Measurements from ENCODE around the gene FOXP2.
"Not testable (repeated sequence)": the region's sequence is repeated elsewhere in the genome, so short reads cannot be mapped to it uniquely, and the experiment has no call there.

FOXP2 gene

DNA sequence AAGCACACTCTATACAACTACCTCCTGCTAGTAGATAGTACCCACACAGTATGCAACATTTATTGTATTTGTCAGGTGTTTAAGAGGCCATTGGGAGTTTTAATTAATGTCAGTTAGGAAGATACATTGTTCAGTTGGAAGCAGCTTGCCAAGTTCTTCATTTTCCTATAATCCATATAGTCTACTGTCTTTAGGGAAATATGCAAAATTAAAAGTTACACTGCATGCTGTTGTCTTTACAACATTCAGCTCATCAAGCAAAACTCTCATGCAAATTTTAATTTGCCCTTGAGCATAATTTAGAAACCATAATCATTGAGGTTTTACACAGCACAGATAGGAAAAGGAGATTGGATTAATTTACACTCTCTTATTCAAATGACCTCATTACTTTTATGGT is 17.4 kb downstream of the FOXP2 start:
- TF ChIP-seq CSDC2 (CRISPR knock-in tag; IDR thresholded peaks at IDR 0.05), result no peak
- no peak for TF ChIP-seq ZNF70 (CRISPR knock-in tag; IDR thresholded peaks at IDR 0.05)
- no peak for TF ChIP-seq RARB (CRISPR knock-in tag; IDR thresholded peaks at IDR 0.05)
- TF ChIP-seq ZNF8 (CRISPR knock-in tag; IDR thresholded peaks at IDR 0.05), result no peak
- TF ChIP-seq OSR1 (CRISPR knock-in tag; IDR thresholded peaks at IDR 0.05), result no peak
- no peak for TF ChIP-seq ZFP3 (CRISPR knock-in tag; IDR thresholded peaks at IDR 0.05)
- TF ChIP-seq ZFP30 (CRISPR knock-in tag; IDR thresholded peaks at IDR 0.05), result no peak
- TF ChIP-seq ISL1 (CRISPR knock-in tag; IDR thresholded peaks at IDR 0.05), result no peak
- TF ChIP-seq, protein P1, sequence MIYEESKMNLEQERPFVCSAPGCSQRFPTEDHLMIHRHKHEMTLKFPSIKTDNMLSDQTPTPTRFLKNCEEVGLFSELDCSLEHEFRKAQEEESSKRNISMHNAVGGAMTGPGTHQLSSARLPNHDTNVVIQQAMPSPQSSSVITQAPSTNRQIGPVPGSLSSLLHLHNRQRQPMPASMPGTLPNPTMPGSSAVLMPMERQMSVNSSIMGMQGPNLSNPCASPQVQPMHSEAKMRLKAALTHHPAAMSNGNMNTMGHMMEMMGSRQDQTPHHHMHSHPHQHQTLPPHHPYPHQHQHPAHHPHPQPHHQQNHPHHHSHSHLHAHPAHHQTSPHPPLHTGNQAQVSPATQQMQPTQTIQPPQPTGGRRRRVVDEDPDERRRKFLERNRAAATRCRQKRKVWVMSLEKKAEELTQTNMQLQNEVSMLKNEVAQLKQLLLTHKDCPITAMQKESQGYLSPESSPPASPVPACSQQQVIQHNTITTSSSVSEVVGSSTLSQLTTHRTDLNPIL (CRISPR knock-in tag; IDR thresholded peaks at IDR 0.05; ENCODE audit: low read depth), result no peak
- TF ChIP-seq ARNTL (CRISPR knock-in tag; IDR thresholded peaks at IDR 0.05; ENCODE audit: borderline replicate concordance, low read depth), result no peak
- no peak for TF ChIP-seq GLIS3 (CRISPR knock-in tag; IDR thresholded peaks at IDR 0.05)
- no peak for ATAC-seq

DNA sequence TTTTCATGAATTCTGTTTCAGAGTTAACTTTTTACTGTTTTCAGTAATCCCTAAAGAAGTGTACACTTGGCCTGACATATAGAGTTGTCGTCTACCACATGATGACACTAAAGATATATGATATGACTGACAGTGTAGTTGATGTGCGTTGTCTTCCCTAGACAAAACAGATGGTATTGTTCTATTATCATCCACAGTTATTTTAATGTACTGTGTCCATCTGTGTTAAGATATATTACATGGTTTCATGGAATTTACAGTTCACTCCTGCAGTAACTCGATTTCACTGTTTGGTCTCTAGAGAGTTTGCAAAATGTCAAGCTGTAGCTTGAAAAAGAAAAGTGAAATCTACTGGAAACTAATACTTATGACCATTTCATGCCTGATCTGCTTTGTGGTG is 18.1 kb downstream of the FOXP2 start:
- ATAC-seq, result no peak
- TF ChIP-seq ARNTL (CRISPR knock-in tag; IDR thresholded peaks at IDR 0.05; ENCODE audit: borderline replicate concordance, low read depth), result no peak
- no peak for TF ChIP-seq ZNF565 (CRISPR knock-in tag; conservative IDR thresholded peaks at IDR 0.05; ENCODE audit: low read depth)
- no peak for TF ChIP-seq RARB (CRISPR knock-in tag; IDR thresholded peaks at IDR 0.05)
- no peak for TF ChIP-seq ZNF70 (CRISPR knock-in tag; IDR thresholded peaks at IDR 0.05)
- TF ChIP-seq, protein P2, sequence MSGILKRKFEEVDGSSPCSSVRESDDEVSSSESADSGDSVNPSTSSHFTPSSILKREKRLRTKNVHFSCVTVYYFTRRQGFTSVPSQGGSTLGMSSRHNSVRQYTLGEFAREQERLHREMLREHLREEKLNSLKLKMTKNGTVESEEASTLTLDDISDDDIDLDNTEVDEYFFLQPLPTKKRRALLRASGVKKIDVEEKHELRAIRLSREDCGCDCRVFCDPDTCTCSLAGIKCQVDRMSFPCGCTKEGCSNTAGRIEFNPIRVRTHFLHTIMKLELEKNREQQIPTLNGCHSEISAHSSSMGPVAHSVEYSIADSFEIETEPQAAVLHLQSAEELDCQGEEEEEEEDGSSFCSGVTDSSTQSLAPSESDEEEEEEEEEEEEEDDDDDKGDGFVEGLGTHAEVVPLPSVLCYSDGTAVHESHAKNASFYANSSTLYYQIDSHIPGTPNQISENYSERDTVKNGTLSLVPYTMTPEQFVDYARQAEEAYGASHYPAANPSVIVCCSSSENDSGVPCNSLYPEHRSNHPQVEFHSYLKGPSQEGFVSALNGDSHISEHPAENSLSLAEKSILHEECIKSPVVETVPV (CRISPR knock-in tag; IDR thresholded peaks at IDR 0.05), result no peak
- TF ChIP-seq ZFP3 (CRISPR knock-in tag; IDR thresholded peaks at IDR 0.05), result no peak
- no peak for TF ChIP-seq CSDC2 (CRISPR knock-in tag; IDR thresholded peaks at IDR 0.05)
- TF ChIP-seq ZNF8 (CRISPR knock-in tag; IDR thresholded peaks at IDR 0.05), result no peak
- TF ChIP-seq TOX (CRISPR knock-in tag; IDR thresholded peaks at IDR 0.05; ENCODE audit: borderline replicate concordance), result no peak
- TF ChIP-seq ZC3H10 (CRISPR knock-in tag; IDR thresholded peaks at IDR 0.05), result no peak

DNA sequence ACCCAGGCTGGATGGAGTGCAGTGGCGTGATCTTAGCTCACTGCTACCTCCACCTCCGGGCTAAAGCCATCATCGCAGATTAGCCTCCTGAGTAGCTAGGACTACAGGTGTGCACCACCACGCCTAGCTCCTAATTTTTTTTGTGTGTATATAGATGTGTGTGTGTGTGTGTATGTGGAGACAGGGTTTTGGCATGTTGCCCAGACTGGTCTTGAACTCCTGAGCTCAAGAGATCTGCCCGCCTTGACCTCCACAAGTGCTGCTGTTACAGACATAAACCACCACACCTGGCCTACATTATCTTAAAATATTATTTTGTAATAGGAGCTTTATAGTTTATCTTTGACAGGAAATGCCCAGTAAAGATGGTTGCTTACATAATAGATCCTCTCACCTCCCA is 25.0 kb downstream of the FOXP2 start:
- no peak for TF ChIP-seq RARB (CRISPR knock-in tag; IDR thresholded peaks at IDR 0.05)

DNA sequence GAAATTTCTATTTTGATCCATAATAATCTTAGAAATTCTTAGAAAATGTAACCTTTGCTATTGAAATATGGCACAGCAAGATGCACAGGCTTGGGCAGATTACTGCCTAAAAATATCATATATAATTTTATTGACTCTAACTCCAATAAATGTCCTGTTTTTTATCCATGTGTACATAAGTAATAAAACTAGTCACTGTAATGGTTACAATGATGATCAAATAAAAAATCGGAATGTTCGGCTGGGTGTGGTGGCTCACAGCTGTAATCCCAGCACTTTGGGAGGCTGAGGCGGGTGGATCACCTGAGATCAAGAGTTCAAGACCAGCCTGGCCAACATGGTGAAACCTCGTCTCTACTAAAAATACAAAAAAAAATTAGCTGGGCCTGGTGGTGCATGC is 26.3 kb downstream of the FOXP2 start:
- not testable (repeated sequence) for ATAC-seq

More for the DNA sequence above, 25.0 kb downstream of the FOXP2 start:
- no peak for ATAC-seq

DNA sequence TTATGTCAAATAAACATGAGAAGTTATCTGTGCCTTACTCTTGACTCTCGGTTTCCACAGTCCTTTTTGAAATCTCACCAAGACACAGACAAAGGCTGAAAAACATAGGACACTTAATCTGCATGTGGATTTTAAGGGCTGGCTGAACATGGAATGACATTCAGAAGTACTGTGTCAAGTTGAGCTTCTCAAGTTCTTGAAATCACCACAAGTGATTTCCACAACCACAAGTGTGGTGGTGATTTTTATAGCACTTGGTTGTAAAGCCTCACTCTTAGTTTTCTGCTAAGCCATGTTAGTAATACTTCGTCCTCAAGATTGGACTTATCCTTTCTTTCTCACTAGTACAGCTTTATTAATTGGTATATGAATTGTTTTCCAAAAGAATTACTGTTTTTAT is 29.6 kb downstream of the FOXP2 start:
- TF ChIP-seq TOX (CRISPR knock-in tag; IDR thresholded peaks at IDR 0.05; ENCODE audit: borderline replicate concordance) (no peak), ZFP3 (CRISPR knock-in tag; IDR thresholded peaks at IDR 0.05) (no peak), GLIS3 (CRISPR knock-in tag; IDR thresholded peaks at IDR 0.05) (no peak)
- TF ChIP-seq, protein P3, sequence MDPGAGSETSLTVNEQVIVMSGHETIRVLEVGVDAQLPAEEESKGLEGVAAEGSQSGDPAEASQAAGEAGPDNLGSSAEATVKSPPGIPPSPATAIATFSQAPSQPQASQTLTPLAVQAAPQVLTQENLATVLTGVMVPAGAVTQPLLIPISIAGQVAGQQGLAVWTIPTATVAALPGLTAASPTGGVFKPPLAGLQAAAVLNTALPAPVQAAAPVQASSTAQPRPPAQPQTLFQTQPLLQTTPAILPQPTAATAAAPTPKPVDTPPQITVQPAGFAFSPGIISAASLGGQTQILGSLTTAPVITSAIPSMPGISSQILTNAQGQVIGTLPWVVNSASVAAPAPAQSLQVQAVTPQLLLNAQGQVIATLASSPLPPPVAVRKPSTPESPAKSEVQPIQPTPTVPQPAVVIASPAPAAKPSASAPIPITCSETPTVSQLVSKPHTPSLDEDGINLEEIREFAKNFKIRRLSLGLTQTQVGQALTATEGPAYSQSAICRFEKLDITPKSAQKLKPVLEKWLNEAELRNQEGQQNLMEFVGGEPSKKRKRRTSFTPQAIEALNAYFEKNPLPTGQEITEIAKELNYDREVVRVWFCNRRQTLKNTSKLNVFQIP (CRISPR knock-in tag; IDR thresholded peaks at IDR 0.05; ENCODE audit: borderline replicate concordance, low read depth), result no peak
- no peak for ATAC-seq

DNA sequence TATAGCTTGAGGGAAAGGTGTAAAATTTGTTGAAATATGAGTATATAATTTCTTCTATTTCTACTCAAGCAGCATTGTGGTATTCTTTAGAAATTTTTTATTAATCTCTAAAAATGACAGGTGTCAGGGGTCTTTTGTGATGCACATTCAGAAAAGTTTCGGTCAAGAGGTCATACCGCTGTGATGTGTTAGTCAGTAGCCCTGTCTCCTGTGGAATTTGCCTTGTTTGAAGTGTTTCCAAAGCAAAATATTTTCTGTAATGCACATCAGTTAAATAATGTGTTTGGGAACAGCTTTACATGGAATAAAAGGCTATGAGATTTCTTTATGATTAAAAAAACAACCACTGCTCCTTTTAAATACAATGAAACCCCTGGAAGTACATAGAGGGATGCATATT is 35.8 kb downstream of the FOXP2 start:
- TF ChIP-seq, protein P1 (CRISPR knock-in tag; IDR thresholded peaks at IDR 0.05; ENCODE audit: low read depth), result no peak
- TF ChIP-seq ARNTL (CRISPR knock-in tag; IDR thresholded peaks at IDR 0.05; ENCODE audit: borderline replicate concordance, low read depth) (no peak), TCF4 (CRISPR knock-in tag; IDR thresholded peaks at IDR 0.05; ENCODE audit: borderline replicate concordance) (no peak), SNAI2 (CRISPR knock-in tag; IDR thresholded peaks at IDR 0.05) (no peak), BACH2 (CRISPR knock-in tag; IDR thresholded peaks at IDR 0.05; ENCODE audit: borderline replicate concordance) (no peak), ZFP30 (CRISPR knock-in tag; IDR thresholded peaks at IDR 0.05) (no peak)
- TF ChIP-seq, protein P4, sequence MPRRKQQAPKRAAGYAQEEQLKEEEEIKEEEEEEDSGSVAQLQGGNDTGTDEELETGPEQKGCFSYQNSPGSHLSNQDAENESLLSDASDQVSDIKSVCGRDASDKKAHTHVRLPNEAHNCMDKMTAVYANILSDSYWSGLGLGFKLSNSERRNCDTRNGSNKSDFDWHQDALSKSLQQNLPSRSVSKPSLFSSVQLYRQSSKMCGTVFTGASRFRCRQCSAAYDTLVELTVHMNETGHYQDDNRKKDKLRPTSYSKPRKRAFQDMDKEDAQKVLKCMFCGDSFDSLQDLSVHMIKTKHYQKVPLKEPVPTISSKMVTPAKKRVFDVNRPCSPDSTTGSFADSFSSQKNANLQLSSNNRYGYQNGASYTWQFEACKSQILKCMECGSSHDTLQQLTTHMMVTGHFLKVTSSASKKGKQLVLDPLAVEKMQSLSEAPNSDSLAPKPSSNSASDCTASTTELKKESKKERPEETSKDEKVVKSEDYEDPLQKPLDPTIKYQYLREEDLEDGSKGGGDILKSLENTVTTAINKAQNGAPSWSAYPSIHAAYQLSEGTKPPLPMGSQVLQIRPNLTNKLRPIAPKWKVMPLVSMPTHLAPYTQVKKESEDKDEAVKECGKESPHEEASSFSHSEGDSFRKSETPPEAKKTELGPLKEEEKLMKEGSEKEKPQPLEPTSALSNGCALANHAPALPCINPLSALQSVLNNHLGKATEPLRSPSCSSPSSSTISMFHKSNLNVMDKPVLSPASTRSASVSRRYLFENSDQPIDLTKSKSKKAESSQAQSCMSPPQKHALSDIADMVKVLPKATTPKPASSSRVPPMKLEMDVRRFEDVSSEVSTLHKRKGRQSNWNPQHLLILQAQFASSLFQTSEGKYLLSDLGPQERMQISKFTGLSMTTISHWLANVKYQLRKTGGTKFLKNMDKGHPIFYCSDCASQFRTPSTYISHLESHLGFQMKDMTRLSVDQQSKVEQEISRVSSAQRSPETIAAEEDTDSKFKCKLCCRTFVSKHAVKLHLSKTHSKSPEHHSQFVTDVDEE (CRISPR knock-in tag; IDR thresholded peaks at IDR 0.05), result no peak
- no peak for ATAC-seq
